ENCODE results near the gene LINGO3.

The LINGO3 gene

DNA sequence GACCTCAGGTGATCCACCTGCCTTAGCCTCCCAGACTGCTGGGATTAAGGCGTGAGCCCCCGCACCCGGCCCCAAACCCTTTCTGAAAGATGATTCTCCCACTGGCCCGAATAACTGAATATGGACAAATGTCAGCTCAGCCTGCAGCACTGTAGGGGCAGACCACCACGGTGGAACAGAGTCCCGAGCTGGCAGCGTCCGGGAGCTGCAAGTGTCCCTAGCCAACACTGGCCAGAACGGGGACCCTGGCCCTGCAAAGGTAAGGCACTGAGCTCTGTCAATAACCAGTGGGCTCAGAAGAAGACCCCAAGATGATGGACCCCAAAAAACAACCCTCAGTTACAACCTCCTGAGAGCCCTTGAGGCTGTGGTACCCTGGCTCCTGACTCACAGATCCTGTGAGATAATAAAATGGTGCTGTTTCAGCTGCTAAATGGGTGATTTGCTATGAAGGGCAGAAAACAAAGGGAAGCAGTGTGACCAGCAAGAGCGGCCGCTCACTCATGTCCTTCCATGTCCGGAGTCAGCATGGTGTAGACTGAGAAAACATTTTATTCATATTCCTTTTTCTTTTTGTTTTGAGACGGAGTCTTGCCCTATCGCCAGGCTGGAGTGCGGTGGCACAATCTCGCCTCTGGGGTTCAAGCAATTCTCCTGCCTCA lies 18.9 kb upstream of the LINGO3 start:
- H3K36me3 ChIP-seq (replicated peaks): peaks cover 12% of the 10 kb centered on the region
- TF ChIP-seq CTCF (IDR thresholded peaks at IDR 0.05; ENCODE audit: low read depth, low read length, missing control alignments): no peak
- peak overlapping the region; percentile 92 for H3K4me3 ChIP-seq (ENCODE audit: low read depth, low read length)
- in situ Hi-C loops (cut with HindIII; ENCODE audit: low pct_ligation_motif_present, low sequenced_read_pairs): loop anchor here (5.0 kb wide), 1 partner anchor 90 kb away; the partner anchor contains the start of genes PLEKHJ1 and SF3A2
- no peaks in the 10 kb centered on the region for H3K27me3 ChIP-seq (replicated peaks)
- H3K27ac ChIP-seq: peak overlapping the region; percentile 63
- no peak for DNase-seq

GRCh38 chr19:2325281-2326046 lies 17.5 kb upstream of the LINGO3 start:
- no peak overlapping the region for H3K27ac ChIP-seq
- H3K36me3 ChIP-seq (replicated peaks): peaks cover 16% of the 10 kb centered on the region
- in situ Hi-C loops (cut with HindIII; ENCODE audit: low pct_ligation_motif_present, low sequenced_read_pairs): loop anchor here (5.0 kb wide), 1 partner anchor 88 kb away; the partner anchor contains the start of genes PLEKHJ1 and SF3A2
- no peaks in the 10 kb centered on the region for H3K27me3 ChIP-seq (replicated peaks)
- TF ChIP-seq CTCF (IDR thresholded peaks at IDR 0.05; ENCODE audit: low read depth, low read length, missing control alignments): no peak
- H3K4me3 ChIP-seq (ENCODE audit: low read depth, low read length): no peak overlapping the region
- no peak for DNase-seq

- Histone ChIP-seq H3K27ac (no peak overlapping the region), H3K27me3 (replicated peaks) (no peaks in the 10 kb centered on the region), H3K4me3 (ENCODE audit: low read depth, low read length) (no peak overlapping the region), H3K36me3 (replicated peaks) (peaks cover 16% of the 10 kb centered on the region)
- DNase-seq: no peak
- in situ Hi-C loops (cut with HindIII; ENCODE audit: low pct_ligation_motif_present, low sequenced_read_pairs): no loop called here
- TF ChIP-seq CTCF (IDR thresholded peaks at IDR 0.05; ENCODE audit: low read depth, low read length, missing control alignments): no peak
Measured at GRCh38 chr19:2324220-2324948, 16.4 kb upstream of the LINGO3 start.

DNA sequence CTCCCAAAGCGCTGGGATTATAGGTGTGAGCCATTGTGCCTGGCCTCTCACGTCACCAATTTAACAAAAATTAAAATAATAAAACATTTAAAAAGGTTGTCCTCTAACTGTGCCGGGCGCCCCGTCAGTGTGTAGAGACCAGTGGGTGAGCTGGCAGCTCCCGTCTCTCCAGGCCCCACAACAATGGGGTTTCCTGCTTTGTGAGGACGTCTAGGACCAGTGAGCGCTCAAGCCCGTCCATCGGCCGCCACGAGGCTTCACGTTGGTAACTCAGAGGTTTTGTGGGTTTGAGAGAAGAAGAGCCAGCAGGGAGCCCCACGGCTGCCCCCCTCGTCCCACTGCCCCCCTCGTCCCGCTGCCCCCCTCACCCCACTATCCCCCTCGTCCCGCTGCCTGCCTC lies 15.8 kb upstream of the LINGO3 start:
- H3K27me3 ChIP-seq (replicated peaks): no peaks in the 10 kb centered on the region
- no peak overlapping the region for H3K27ac ChIP-seq
- in situ Hi-C loops (cut with HindIII; ENCODE audit: low pct_ligation_motif_present, low sequenced_read_pairs): no loop called here
- peaks cover 16% of the 10 kb centered on the region for H3K36me3 ChIP-seq (replicated peaks)
- H3K4me3 ChIP-seq (ENCODE audit: low read depth, low read length): no peak overlapping the region
- no peak for TF ChIP-seq CTCF (IDR thresholded peaks at IDR 0.05; ENCODE audit: low read depth, low read length, missing control alignments)
- no peak for DNase-seq

GRCh38 chr19:2321565-2322283 lies 13.8 kb upstream of the LINGO3 start:
- no peak for TF ChIP-seq CTCF (IDR thresholded peaks at IDR 0.05; ENCODE audit: low read depth, low read length, missing control alignments)
- Histone ChIP-seq H3K36me3 (replicated peaks) (peaks cover 16% of the 10 kb centered on the region), H3K27ac (no peak overlapping the region)

More at GRCh38 chr19:2321565-2322283, 13.8 kb upstream of the LINGO3 start:
- in situ Hi-C loops (cut with HindIII; ENCODE audit: low pct_ligation_motif_present, low sequenced_read_pairs): no loop called here
- no peaks in the 10 kb centered on the region for H3K27me3 ChIP-seq (replicated peaks)
- DNase-seq: no peak
- no peak overlapping the region for H3K4me3 ChIP-seq (ENCODE audit: low read depth, low read length)
